IPS DF 6.9 (cell line): Measurements from ENCODE around the gene FUZ.

Experiments
- DNase-seq: peaks from one replicate; pipeline ENCODE4 v3.0.0-alpha.2; 2013; ENCODE audit warnings: low read depth, low spot score
- H3K27ac ChIP-seq: one replicate; pipeline ENCODE4 v1.5.1; 2013; ENCODE audit warnings: low read length, control low read depth
- H3K27me3 ChIP-seq: 2 replicates; pipeline ENCODE4 v1.6.1; 2013; ENCODE audit warnings: mild to moderate bottlenecking, low read length; ENCODE audit not compliant: control insufficient read depth, insufficient read depth
- H3K36me3 ChIP-seq: 2 replicates; pipeline ENCODE4 v1.6.1; 2013; ENCODE audit warnings: low read length; ENCODE audit not compliant: control insufficient read depth, insufficient read depth
- H3K4me1 ChIP-seq: 2 replicates; pipeline ENCODE4 v1.6.1; 2013; ENCODE audit warnings: low read length; ENCODE audit not compliant: control insufficient read depth, insufficient read depth
- H3K4me3 ChIP-seq: 2 replicates; pipeline ENCODE4 v1.5.1; 2013; ENCODE audit warnings: mild to moderate bottlenecking, low read length
- H3K9me3 ChIP-seq: 2 replicates; pipeline ENCODE4 v1.6.1; 2013; ENCODE audit warnings: low read length, inconsistent platforms; ENCODE audit not compliant: control insufficient read depth, insufficient read depth
- WGBS: extraction: QIAGEN DNeasy Blood & Tissue Kit; methylation state at CpG from one replicate; pipeline ENCODE4 v1.1.7; 2013; ENCODE audit warnings: mixed read lengths, missing lambda C conversion rate; ENCODE audit not compliant: insufficient read length, insufficient coverage; 5-methylcytosine and 5-hydroxymethylcytosine counted together

The FUZ gene, protein sequence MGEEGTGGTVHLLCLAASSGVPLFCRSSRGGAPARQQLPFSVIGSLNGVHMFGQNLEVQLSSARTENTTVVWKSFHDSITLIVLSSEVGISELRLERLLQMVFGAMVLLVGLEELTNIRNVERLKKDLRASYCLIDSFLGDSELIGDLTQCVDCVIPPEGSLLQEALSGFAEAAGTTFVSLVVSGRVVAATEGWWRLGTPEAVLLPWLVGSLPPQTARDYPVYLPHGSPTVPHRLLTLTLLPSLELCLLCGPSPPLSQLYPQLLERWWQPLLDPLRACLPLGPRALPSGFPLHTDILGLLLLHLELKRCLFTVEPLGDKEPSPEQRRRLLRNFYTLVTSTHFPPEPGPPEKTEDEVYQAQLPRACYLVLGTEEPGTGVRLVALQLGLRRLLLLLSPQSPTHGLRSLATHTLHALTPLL

DNA sequence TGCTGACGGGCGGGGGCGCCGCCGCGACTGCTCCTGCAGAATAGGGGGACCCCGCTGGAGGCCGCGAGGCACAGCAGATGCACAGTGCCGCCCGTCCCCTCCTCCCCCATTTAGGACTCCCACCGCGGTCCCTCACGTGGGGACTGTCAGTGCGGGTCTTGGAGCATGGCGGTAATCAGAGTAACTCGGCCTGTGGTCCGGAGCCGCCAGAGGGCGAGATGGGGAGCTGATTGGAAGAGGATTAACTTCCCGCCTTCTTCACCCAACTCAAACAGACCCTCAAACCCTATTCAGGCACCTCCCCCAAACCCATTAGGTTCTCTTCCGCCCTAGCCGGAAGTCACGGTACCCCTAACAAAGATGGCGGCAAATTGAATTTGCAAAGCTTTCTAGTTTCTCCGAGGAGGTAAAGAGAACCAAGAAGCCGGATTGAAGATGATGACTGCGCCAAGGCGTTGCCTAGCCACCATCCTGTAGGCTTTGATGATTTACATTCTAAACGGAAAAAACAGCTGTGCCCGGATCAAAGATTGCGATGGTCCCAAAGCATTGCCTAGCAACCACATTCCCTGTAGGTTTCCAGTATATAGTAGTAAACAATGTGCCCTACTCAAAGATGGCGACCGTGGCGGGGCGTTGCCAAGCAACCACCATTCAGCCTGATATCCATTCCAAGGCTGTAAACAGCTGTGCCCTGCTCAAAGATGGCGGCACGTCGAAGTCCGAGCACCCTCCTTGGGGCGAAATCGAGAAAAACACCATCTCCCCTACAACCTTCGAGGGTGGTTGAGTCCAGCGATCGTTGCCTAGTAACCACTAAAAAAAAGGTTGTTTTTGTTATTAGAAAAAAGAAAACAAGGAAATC, at the start of gene FUZ:
TSS of gene FUZ (minus strand) at position 296 of the 865 bp plus-strand sequence. CDS start at position 110, 186 bp downstream.
- WGBS, result no CpG with 5 or more reads among the region's 45 CpGs
- peaks cover 5% of the 10 kb centered on the region for H3K4me1 ChIP-seq

DNA sequence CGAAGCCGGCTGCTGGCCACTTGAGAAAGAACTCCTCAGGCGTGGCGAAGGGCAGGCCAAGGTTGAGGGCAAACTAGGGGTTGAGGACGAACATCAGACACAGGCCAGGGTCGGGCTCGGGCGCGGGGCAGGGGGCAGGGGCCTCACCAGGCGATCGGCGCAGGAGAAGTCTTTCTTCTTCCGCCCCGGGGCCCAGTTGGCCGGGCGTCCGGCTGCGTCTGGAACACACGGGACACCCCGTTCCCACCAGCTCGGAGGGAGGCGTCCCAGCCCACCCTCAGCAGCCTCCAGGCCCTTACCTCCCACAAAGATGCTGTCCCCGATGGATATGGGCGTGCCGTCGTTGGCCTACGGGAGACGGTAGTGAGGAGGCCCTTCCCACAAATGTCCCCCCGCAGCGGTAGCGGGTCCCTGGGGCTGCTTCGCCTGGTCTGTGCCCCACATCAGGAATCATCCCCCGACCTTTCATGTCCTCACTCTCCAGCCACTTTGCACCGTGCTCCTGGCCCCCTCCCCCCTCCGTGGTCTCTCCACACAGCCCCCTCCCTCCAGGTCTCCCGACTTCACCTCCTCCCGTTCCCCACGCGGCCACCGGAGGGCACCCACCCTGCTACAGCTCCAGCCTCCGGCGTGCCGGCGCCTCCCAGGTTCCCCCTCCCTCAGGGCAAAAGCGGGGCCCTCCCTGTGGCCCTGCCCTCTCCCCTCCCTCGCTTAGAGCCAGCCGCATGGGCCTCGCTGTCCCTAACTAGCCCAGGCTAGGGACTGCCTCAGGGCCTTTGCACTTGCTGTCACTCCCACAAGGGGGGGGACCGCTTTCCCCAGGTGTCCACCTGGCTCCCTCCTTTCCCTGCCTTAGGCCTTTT, 49.5 kb upstream of the FUZ start:
- no peak overlapping the region for H3K4me3 ChIP-seq
- H3K4me1 ChIP-seq, result peaks cover 3% of the 10 kb centered on the region; the same call in 1 of the 2 replicates
- H3K27me3 ChIP-seq, result no peaks in the 10 kb centered on the region
- no peak overlapping the region for H3K27ac ChIP-seq
- H3K36me3 ChIP-seq, result peaks cover 39% of the 10 kb centered on the region
- no peaks in the 10 kb centered on the region for H3K9me3 ChIP-seq
- no peak for DNase-seq
- WGBS, result no CpG with 5 or more reads among the region's 49 CpGs

More for the DNA sequence above, at the start of gene FUZ:
- no peaks in the 10 kb centered on the region for H3K9me3 ChIP-seq
- H3K4me3 ChIP-seq, result peak within 1 kb of the TSS; percentile 89; the same call in 1 of the 2 replicates
- DNase-seq, result peak; percentile 96
- no peak within 1 kb of the TSS for H3K27ac ChIP-seq
- H3K27me3 ChIP-seq, result no peaks in the 10 kb centered on the region
- H3K36me3 ChIP-seq, result no peaks in the 10 kb centered on the region

DNA sequence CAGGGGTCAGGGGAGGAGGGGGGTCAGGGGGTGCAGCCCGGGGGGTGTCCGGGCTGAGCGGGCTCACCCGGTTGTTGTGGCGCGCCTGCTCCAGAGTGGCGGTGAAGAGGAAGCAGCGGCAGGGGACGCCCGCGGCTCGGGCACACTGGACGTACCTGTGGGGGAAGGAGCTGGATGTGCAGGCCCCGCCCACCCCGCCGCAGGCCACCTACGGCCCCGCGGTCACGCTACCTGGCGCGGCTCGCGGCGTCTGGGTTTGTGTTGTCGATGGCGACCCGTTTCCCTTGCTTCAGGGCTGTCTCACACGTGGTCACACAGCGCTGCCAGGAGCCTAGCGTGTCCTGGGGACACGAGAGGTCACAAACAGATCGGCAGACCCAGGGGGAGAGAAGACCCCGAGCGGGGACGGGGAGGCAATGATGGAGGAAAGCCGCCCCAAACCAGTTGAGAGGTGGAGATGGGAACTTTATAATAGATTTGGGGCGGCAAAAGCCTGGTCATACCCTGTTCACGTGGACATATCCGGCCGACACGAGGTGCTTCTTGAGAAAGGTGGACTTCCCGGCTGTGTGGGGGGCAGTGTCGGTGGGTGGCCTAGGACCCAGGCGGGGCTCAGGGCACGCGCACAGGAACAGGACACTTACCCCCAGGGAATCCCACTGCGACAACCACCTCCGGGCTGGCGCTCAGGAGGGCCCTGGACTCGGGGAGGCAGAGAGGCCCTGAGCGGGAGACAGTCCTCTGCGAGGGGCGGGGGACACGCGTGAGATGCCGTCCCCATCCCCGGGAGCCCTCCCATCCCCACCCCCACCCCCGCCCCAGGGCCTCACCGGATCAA, 48.7 kb upstream of the FUZ start:
- no peaks in the 10 kb centered on the region for H3K27me3 ChIP-seq
- no peak overlapping the region for H3K4me3 ChIP-seq
- no peak for DNase-seq
- peaks cover 3% of the 10 kb centered on the region; the same call in 1 of the 2 replicates for H3K4me1 ChIP-seq
- no peak overlapping the region for H3K27ac ChIP-seq
- peaks cover 47% of the 10 kb centered on the region for H3K36me3 ChIP-seq
- WGBS, result no CpG with 5 or more reads among the region's 60 CpGs
- no peaks in the 10 kb centered on the region for H3K9me3 ChIP-seq

DNA sequence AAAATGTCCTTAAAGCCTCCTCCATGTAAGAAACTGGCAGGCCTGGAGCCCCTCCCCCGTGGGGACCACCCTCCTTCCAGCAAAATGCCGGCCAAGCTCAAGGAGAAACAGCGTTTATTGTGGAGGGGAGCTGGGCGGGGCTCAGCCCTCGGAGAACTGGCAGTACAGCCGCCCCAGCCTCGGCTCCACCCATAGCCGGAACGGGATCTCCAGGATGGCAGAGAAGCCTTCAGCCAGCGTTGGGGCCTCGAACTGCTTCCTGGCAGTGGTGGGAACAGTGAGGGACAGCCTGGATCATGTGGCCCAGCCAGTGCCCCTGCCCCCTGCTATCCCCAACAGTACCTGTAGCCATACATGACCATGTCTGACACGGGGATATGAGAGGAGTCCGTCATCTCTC, 48.0 kb upstream of the FUZ start:
- peaks cover 1% of the 10 kb centered on the region; the same call in 1 of the 2 replicates for H3K4me1 ChIP-seq
- H3K4me3 ChIP-seq, result no peak overlapping the region
- WGBS, result no CpG with 5 or more reads among the region's 13 CpGs
- no peaks in the 10 kb centered on the region for H3K9me3 ChIP-seq
- DNase-seq, result no peak
- no peaks in the 10 kb centered on the region for H3K27me3 ChIP-seq
- H3K27ac ChIP-seq, result no peak overlapping the region
- peaks cover 50% of the 10 kb centered on the region for H3K36me3 ChIP-seq

DNA sequence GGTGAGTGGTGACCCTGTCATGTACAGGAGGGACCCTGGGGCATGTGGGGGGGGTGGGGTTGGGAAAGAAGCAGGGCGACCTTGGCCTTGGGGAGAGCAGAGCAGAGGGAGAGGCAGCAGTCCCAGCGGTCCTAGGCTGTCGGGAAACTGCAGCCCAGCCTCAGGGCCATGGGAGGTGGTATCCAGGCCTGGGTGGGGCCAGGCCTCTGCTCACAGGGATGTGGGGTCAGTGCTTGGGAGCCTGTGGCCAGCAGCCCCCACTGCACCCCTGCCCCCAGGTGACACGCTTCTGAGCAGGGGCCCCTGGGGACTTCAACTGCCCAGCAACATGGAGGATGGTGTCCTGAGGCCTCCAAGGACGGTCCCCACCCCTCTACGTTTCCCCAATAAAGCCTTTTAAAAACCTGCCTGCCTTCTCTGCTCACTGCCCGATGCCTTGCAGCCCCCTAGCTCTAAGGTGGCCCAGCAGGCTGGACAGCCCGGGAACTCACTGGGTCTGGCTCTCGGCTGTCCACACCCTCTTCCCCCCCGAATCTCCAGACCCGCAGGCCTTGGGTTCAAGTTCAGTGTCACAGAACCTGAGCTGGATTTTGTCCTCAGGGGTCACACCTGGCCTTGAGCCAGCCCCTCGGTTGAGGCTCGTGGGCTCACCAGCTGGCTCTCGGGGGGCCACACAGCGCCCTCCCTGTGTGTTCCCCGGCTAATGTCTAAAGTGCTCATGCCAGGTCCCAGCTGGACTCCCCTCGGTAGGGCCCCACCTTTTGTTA, 47.4 kb upstream of the FUZ start:
- no peak for DNase-seq
- Histone ChIP-seq H3K36me3 (peaks cover 53% of the 10 kb centered on the region), H3K9me3 (no peaks in the 10 kb centered on the region), H3K27ac (no peak overlapping the region), H3K4me1 (peaks cover 1% of the 10 kb centered on the region; the same call in 1 of the 2 replicates), H3K27me3 (no peaks in the 10 kb centered on the region), H3K4me3 (no peak overlapping the region)
- no CpG with 5 or more reads among the region's 17 CpGs for WGBS

DNA sequence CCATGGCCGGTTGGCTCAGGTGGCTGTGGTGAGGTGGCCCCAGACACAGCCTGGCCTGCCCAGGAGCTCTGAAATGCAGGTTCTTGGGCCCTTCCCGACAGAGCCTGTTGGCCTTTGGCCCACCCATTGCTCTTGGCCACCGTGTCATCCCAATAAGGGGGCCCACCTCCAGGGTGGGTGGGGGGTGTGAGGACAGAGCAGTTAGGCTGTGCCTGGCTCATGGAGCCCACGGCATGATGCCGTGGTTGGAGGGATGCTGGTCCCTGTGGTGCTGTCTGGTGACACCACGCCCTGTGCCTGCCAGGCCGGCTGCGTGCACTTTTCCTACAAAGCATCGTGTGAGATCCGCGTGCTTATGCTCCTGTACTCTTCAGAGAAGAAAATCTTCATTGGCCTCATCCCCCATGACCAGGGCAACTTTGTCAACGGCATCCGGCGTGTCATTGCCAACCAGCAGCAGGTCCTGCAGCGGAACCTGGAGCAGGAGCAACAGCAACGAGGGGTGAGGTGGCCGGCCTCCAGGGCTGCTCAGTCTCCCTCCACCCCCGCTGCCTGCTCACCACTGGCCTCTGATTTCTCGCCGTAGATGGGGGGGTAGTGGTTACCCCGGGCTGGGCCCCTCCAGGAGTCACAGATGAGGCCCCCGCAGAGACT, 46.7 kb upstream of the FUZ start:
- Histone ChIP-seq H3K4me3 (no peak overlapping the region), H3K4me1 (peaks cover 1% of the 10 kb centered on the region; the same call in 1 of the 2 replicates), H3K9me3 (no peaks in the 10 kb centered on the region), H3K36me3 (peaks cover 53% of the 10 kb centered on the region), H3K27ac (no peak overlapping the region), H3K27me3 (no peaks in the 10 kb centered on the region)
- no CpG with 5 or more reads among the region's 22 CpGs for WGBS
- DNase-seq, result no peak

DNA sequence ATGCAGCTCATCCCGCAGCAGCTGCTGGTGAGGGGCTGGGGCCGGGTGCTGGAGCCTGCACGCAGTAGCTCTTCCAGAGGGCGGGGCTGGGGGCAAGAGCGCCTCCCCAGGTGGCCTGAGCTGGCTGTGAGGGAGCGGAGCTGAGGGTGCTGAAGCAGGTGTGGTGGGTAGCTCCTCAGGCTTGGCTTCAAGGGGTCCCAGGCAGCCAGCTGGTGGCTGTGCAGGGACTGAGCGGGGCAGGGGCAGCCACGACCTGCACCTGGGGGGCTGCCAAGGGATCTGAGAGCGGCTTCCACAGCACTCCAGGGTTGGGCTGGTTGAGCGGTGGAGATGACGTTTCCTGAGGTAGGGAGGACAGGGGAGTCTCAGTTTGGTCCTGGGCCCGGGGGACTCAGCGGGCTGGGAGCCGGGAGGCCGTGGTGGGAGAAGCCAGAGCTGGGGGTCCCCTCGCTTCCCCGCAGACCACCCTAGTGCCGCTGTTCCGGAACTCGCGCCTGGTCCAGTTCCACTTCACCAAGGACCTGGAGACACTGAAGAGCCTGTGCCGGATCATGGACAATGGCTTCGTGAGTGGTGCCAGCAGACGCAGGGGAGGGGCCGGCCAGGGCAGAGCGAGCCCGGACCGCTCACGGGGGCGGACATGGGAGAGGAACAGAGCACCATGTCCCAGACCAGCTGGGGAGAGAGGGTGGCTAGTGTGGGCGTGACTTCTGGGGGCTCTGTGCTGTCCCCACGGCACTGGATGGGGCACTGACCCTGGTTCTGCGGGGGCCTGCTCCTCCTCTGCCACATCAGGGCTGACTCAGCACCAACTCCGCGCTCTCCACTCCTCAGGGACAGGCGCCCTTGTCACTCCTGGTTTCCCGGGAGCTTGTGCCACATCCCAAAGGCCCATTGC, 45.2 kb upstream of the FUZ start:
- Histone ChIP-seq H3K27me3 (no peaks in the 10 kb centered on the region), H3K4me3 (no peak overlapping the region), H3K36me3 (peaks cover 50% of the 10 kb centered on the region), H3K4me1 (peaks cover 1% of the 10 kb centered on the region; the same call in 1 of the 2 replicates), H3K9me3 (no peaks in the 10 kb centered on the region), H3K27ac (no peak overlapping the region)
- WGBS, result no CpG with 5 or more reads among the region's 37 CpGs
- no peak for DNase-seq

DNA sequence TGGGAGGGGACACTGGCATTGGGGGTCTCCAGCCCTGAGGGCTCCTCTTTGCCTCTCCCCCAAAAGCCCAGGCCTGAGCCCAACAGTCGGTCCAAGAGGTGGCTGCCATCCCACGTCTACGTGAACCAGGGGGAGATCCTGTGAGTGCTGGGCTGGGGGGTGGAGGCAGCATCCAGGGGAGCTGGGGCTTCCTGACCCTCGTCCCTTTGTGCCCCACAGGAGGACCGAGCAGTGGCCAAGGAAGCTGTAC, 44.7 kb upstream of the FUZ start:
- H3K27me3 ChIP-seq, result no peaks in the 10 kb centered on the region
- no peak overlapping the region for H3K27ac ChIP-seq
- no peak for DNase-seq
- H3K9me3 ChIP-seq, result no peaks in the 10 kb centered on the region
- peaks cover 1% of the 10 kb centered on the region; the same call in 1 of the 2 replicates for H3K4me1 ChIP-seq
- no peak overlapping the region for H3K4me3 ChIP-seq
- peaks cover 50% of the 10 kb centered on the region for H3K36me3 ChIP-seq
- WGBS, result no CpG with 5 or more reads among the region's 5 CpGs
